GM12878 (cell line): Measurements from ENCODE around the gene B3GAT1. TPM values are rescaled to one million over a fixed set of nuclear protein-coding genes. Genes with fewer than 3 reads are reported as not detected.

Experiments used
- ATAC-seq: fragments of 200-7000 bp; cut with Tn5 transposase; 3 replicates; pipeline ENCODE4 v1.9.1; 2020; ENCODE audit warnings: mild to moderate bottlenecking, moderate library complexity
- BruUV-seq: library from RNA; stranded (reverse); fragments of 400-500 nt; replicated peaks from 2 replicates; lab custom pipeline; 2021; lab: Mats Ljungman, UMichigan
- CTCF ChIA-PET: fragments of 300-600 bp; sonication (Branson Sonifier 250); formaldehyde crosslinking; extraction: SDS; loops from one replicate; lab custom pipeline; 2021; ENCODE audit warnings: inconsistent platforms; lab: Yijun Ruan, JAX
- POLR2A ChIA-PET: fragments of 350-600 bp; formaldehyde crosslinking; extraction: SDS; loops from one replicate; lab custom pipeline; 2021; ENCODE audit warnings: inconsistent platforms; lab: Charles Lee
- RAD21 ChIA-PET: fragments of 300-600 bp; sonication (Branson Sonifier 250); formaldehyde crosslinking; loops from one replicate; lab custom pipeline; 2023; ENCODE audit warnings: antibody characterized with exemption; ENCODE audit not compliant: unreplicated experiment; lab: Charles Lee
- SMC1A ChIA-PET: fragments of 300-600 bp; sonication (Branson Sonifier 250); formaldehyde crosslinking; loops from one replicate; lab custom pipeline; 2023; ENCODE audit not compliant: unreplicated experiment, uncharacterized antibody; lab: Charles Lee
- DNase-seq: peaks from one replicate; pipeline ENCODE4 v3.0.0-alpha.2; 2011; ENCODE audit warnings: low read depth, low spot score
- FAIRE-seq: peaks from 3 replicates; lab custom pipeline; 2011; peaks lifted over from hg19 to GRCh38; lab: Jason Lieb, UNC
- H2AFZ ChIP-seq: 2 replicates; pipeline ENCODE4 v1.6.0; 2011; ENCODE audit warnings: low read depth, low read length, control low read depth; ENCODE audit not compliant: control insufficient read depth
- H3K27ac ChIP-seq: 2 replicates; pipeline ENCODE4 v1.5.1; 2011; ENCODE audit warnings: control low read depth; ENCODE audit not compliant: control insufficient read depth, insufficient read depth
- H3K27me3 ChIP-seq, 2 experiments: replicated peaks in 1 of 2; 2 replicates each; pipeline versions ENCODE4 v1.6.0 to v1.6.1; 2011; ENCODE audit warnings: low read length in 1 of 2; ENCODE audit not compliant: control insufficient read depth in 2 of 2, insufficient read depth in 2 of 2
- H3K36me3 ChIP-seq, 2 experiments: 2 replicates each; pipeline ENCODE4 v1.5.1; 2011; ENCODE audit warnings: low read length in 1 of 2; ENCODE audit not compliant: control insufficient read depth in 2 of 2, insufficient read depth in 2 of 2
- H3K4me1 ChIP-seq: 2 replicates; pipeline ENCODE4 v1.6.1; 2011; ENCODE audit warnings: mild to moderate bottlenecking, low read length, moderate library complexity, mixed read lengths; ENCODE audit not compliant: control insufficient read depth, insufficient read depth
- H3K4me2 ChIP-seq: 2 replicates; pipeline ENCODE4 v1.6.0; 2011; ENCODE audit warnings: control low read depth; ENCODE audit not compliant: control insufficient read depth, insufficient read depth
- H3K4me3 ChIP-seq: fragments of 200-600 bp; sonication (generic); 2 replicates; pipeline ENCODE4 v1.5.1; 2016
- H3K79me2 ChIP-seq: 2 replicates; pipeline ENCODE4 v1.6.0; 2011; ENCODE audit warnings: low read length; ENCODE audit not compliant: control insufficient read depth, insufficient read depth
- H3K9ac ChIP-seq: 2 replicates; pipeline ENCODE4 v1.8.0; 2011; ENCODE audit warnings: low read length, control low read depth, mixed read lengths; ENCODE audit not compliant: control insufficient read depth, insufficient read depth
- H3K9me3 ChIP-seq: replicated peaks from 3 replicates; pipeline ENCODE4 v1.5.1; 2011; ENCODE audit warnings: mild to moderate bottlenecking, low read length; ENCODE audit not compliant: control insufficient read depth, insufficient read depth
- H4K20me1 ChIP-seq: 2 replicates; pipeline ENCODE4 v1.6.0; 2011; ENCODE audit not compliant: control insufficient read depth, insufficient read depth
- MEF2A ChIP-seq: IDR thresholded peaks from 2 replicates; pipeline ENCODE4 v1.6.1; 2011; ENCODE audit warnings: low read depth, mild to moderate bottlenecking, low read length, moderate library complexity; ENCODE audit not compliant: insufficient read depth
- RUNX3 ChIP-seq: IDR thresholded peaks from 2 replicates; pipeline ENCODE4 v1.6.1; 2012; ENCODE audit warnings: low read length, inconsistent platforms
- SPI1 ChIP-seq: IDR thresholded peaks from 2 replicates; pipeline ENCODE4 v1.6.1; 2011; ENCODE audit warnings: low read depth, mild to moderate bottlenecking, low read length, moderate library complexity, borderline replicate concordance; ENCODE audit not compliant: insufficient read depth
- TCF3 ChIP-seq: IDR thresholded peaks from 2 replicates; pipeline ENCODE4 v1.6.1; 2012; ENCODE audit warnings: low read depth, mild to moderate bottlenecking, low read length, borderline replicate concordance; ENCODE audit not compliant: insufficient read depth
- ZNF384 ChIP-seq: IDR thresholded peaks from 2 replicates; pipeline ENCODE4 v1.6.1; 2012; ENCODE audit warnings: low read depth, mild to moderate bottlenecking, low read length, improper control_type of control experiment, borderline replicate concordance
- WGBS: methylation state at CpG from one replicate; pipeline ENCODE4 v1.1.6; 2016; ENCODE audit warnings: low lambda C conversion rate; ENCODE audit not compliant: insufficient replicate concordance, insufficient coverage; ENCODE audit errors: missing lambda C conversion rate; 5-methylcytosine and 5-hydroxymethylcytosine counted together
- in situ Hi-C: fragments of 300-500 bp; cut with MboI; formaldehyde crosslinking; loops from 9 replicates; pipeline ENCODE4 v1.14.3; 2018; ENCODE audit warnings: mixed read lengths
- intact Hi-C: fragments of 100-400 bp; cut with micrococcal nuclease; formaldehyde crosslinking; loops from one replicate; pipeline ENCODE4 v1.14.2; 2022; ENCODE audit not compliant: unreplicated experiment
- polyA plus RNA-seq, 11 experiments: library from polyadenylated mRNA; depleted of rRNA in 4 of 11; unstranded in 6 of 11; stranded (reverse) in 5 of 11; fragments of >200 nt; fragmentation: Nextera tagmentation in 4 of 11; fragmentation: Illumina TruSeq in 1 of 11; extraction: Ambion mirVana in 4 of 11; extraction: Trizol in 1 of 11; gene quantifications; 1 replicate in 1 of 11; 2 replicates in 10 of 11; pipeline versions ENCODE4 v1.2.1 to v1.2.3, GENCODE V29; 2011 to 2016; ENCODE audit warnings: inconsistent platforms in 2 of 11, missing spikeins in 2 of 11, low read depth in 1 of 11
- total RNA-seq, 4 experiments: library from RNA; depleted of rRNA in 3 of 4; stranded (reverse); fragments of >200 nt in 3 of 4; fragmentation: Illumina TruSeq in 1 of 4; extraction: Trizol in 1 of 4; gene quantifications; 2 replicates each; pipeline versions ENCODE4 v1.2.1 to v1.2.3, GENCODE V29; 2013 to 2021
- TF ChIP-seq, protein P1 (sequence below): IDR thresholded peaks from 2 replicates; pipeline ENCODE4 v1.6.1; 2012; ENCODE audit warnings: improper control_type of control experiment, low read depth, low read length; ENCODE audit not compliant: insufficient replicate concordance

Gene B3GAT1
- total and polyA plus RNA-seq, 10 of the 15 experiments (the other 5 are each of a cell fraction or from before 2014, with no cell fraction given) = 0.05 TPM; not detected in 9

DNA sequence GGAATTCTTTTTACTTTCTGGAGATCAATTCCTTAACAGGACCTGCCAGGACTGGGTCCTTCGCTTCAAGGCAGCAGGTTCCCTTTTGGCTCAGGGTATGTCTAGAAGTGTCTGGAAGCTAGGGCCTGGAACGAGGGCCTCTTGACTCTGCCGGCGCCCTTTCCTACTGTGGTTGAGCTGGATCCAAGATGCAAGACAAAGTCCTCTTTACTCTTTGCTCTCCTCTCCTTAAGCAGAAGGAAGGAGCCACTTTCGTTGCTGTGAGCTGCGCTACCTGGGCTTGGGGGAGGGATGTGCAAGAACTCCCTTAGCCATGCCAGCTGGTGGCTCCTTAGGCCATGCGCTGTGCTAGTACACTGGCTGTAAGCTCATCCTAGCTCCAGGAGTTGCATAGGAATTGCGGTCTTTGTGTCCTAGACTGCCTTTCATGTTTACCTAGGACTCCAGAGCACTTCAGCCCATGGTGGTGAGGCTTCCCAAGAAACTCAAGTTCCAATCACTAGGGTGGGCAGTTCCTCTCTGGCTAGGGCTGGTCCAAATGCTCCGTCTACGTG, 62.2 kb downstream of the B3GAT1 start:
- BruUV-seq = no TSS peak
- 65% methylated on average over 10 of the region's 10 CpGs for WGBS
- no peak for FAIRE-seq
- POLR2A ChIA-PET = interaction anchor here (0.7 kb wide), 1 partner anchor 204 kb away, joined by 3 read pairs; no protein-coding TSS in a partner anchor
- DNase-seq = no peak
- H3K36me3 ChIP-seq = no peaks in the 10 kb centered on the region
- CTCF ChIA-PET = no interaction called here
- H3K27me3 ChIP-seq = no peaks in the 10 kb centered on the region; a peak in 1 of 4 replicates
- in situ Hi-C loops = no loop called here
- SMC1A ChIA-PET = no interaction called here
- peak overlapping the region; percentile 25; the same call in 1 of the 2 replicates for H3K27ac ChIP-seq
- H3K4me2 ChIP-seq = peak overlapping the region; percentile 82
- peak; percentile 9; the same call in 2 of the 3 replicates for ATAC-seq
- 0 out of 2 replicates have a peak, but pooled peaks have one; percentile 4 for TF ChIP-seq SPI1
- TF ChIP-seq TCF3 = 0 out of 2 replicates have a peak, but pooled peaks have one; percentile 0
- no peak for TF ChIP-seq MEF2A
- RAD21 ChIA-PET = no interaction called here
- H3K4me3 ChIP-seq = no peak overlapping the region; the same call in 1 of the 2 replicates
- H3K4me1 ChIP-seq = peaks cover 16% of the 10 kb centered on the region
- H3K9me3 ChIP-seq = no peaks in the 10 kb centered on the region
- H4K20me1 ChIP-seq = no peaks in the 10 kb centered on the region
- H3K9ac ChIP-seq = no peak overlapping the region
- intact Hi-C loops = loop anchor here (10.0 kb wide), 1 partner anchor 145 kb away; no protein-coding TSS in a partner anchor
- H2AFZ ChIP-seq = no peak overlapping the region; the same call in 1 of the 2 replicates
- H3K79me2 ChIP-seq = no peaks in the 10 kb centered on the region

DNA sequence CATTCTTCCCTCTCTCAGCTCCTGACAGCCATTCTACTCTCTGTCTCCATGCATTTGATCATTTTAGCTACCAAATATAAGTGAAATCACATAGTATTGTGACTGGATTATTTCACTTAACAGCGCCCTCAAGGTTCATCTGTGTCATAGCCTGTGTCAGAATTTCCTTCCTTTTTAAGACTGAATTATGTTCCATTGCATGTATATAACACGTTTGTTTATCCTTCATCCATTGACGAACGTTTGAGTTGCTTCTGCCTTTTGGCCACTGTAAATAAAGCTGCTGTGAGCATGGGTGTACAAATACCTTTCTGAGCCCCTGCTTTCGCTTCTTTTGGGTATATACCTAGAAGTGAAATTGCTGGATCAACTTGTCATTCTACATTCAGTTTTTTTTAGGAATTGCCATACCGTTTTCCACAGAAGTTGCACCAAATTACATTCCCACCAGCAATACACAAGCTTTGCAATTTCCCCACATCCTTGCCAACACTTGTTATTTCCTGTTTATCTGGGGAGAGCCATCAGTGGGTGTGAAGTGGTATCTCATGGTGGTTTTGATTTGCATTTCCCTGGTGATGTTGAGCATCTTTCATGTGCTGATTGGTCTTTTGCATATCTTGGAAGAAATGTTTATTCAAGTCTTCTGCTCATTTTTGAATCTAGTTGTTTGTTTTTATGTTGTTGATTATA, 62.8 kb downstream of the B3GAT1 start:
- H3K79me2 ChIP-seq = no peaks in the 10 kb centered on the region
- WGBS = 16% methylated on average over 6 of the region's 6 CpGs
- H3K4me1 ChIP-seq = peaks cover 16% of the 10 kb centered on the region
- no peak overlapping the region for H3K27ac ChIP-seq
- H3K9ac ChIP-seq = no peak overlapping the region
- H3K27me3 ChIP-seq = no peaks in the 10 kb centered on the region; a peak in 1 of 4 replicates
- H3K9me3 ChIP-seq = no peaks in the 10 kb centered on the region
- in situ Hi-C loops = no loop called here
- SMC1A ChIA-PET = no interaction called here
- H4K20me1 ChIP-seq = no peaks in the 10 kb centered on the region
- intact Hi-C loops = no loop called here
- CTCF ChIA-PET = no interaction called here
- H3K36me3 ChIP-seq = no peaks in the 10 kb centered on the region
- ATAC-seq = peak; percentile 73
- H3K4me3 ChIP-seq = no peak overlapping the region
- RAD21 ChIA-PET = no interaction called here
- no peak for DNase-seq
- BruUV-seq = no TSS peak
- H2AFZ ChIP-seq = no peak overlapping the region; the same call in 1 of the 2 replicates
- 0 out of 2 replicates have a peak overlapping the region, but pooled peaks have one; percentile 9 for H3K4me2 ChIP-seq
- FAIRE-seq = peak; percentile 23
- POLR2A ChIA-PET = interaction anchor here (0.7 kb wide), 1 partner anchor 203 kb away, joined by 3 read pairs; no protein-coding TSS in a partner anchor
- TF ChIP-seq RUNX3 = peak; percentile 68
- no peak for TF ChIP-seq ZNF384
- TF ChIP-seq, protein P1, sequence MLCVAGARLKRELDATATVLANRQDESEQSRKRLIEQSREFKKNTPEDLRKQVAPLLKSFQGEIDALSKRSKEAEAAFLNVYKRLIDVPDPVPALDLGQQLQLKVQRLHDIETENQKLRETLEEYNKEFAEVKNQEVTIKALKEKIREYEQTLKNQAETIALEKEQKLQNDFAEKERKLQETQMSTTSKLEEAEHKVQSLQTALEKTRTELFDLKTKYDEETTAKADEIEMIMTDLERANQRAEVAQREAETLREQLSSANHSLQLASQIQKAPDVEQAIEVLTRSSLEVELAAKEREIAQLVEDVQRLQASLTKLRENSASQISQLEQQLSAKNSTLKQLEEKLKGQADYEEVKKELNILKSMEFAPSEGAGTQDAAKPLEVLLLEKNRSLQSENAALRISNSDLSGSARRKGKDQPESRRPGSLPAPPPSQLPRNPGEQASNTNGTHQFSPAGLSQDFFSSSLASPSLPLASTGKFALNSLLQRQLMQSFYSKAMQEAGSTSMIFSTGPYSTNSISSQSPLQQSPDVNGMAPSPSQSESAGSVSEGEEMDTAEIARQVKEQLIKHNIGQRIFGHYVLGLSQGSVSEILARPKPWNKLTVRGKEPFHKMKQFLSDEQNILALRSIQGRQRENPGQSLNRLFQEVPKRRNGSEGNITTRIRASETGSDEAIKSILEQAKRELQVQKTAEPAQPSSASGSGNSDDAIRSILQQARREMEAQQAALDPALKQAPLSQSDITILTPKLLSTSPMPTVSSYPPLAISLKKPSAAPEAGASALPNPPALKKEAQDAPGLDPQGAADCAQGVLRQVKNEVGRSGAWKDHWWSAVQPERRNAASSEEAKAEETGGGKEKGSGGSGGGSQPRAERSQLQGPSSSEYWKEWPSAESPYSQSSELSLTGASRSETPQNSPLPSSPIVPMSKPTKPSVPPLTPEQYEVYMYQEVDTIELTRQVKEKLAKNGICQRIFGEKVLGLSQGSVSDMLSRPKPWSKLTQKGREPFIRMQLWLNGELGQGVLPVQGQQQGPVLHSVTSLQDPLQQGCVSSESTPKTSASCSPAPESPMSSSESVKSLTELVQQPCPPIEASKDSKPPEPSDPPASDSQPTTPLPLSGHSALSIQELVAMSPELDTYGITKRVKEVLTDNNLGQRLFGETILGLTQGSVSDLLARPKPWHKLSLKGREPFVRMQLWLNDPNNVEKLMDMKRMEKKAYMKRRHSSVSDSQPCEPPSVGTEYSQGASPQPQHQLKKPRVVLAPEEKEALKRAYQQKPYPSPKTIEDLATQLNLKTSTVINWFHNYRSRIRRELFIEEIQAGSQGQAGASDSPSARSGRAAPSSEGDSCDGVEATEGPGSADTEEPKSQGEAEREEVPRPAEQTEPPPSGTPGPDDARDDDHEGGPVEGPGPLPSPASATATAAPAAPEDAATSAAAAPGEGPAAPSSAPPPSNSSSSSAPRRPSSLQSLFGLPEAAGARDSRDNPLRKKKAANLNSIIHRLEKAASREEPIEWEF = no peak
